Activated CD4-positive, alpha-beta T cell treated with anti-CD3 and anti-CD28 coated beads, Interleukin-2, Interleukin-6, amounts not matched to agents 100 ng/mL and 50 ng/mL, durations not matched to agents 16 hours and 8 hours (primary cell): ENCODE measurements around the gene NDRG2.
"Not testable (repeated sequence)": the region's sequence is repeated elsewhere in the genome, so short reads cannot be mapped to it uniquely, and the experiment has no call there.

Source experiments
- DNase-seq: peaks from one replicate; pipeline ENCODE4 v3.0.0-alpha.2; 2020

Gene NDRG2

GRCh38 chr14:21055432-21056117 lies 30.7 kb upstream of the NDRG2 start:
- DNase-seq = no peak

DNA sequence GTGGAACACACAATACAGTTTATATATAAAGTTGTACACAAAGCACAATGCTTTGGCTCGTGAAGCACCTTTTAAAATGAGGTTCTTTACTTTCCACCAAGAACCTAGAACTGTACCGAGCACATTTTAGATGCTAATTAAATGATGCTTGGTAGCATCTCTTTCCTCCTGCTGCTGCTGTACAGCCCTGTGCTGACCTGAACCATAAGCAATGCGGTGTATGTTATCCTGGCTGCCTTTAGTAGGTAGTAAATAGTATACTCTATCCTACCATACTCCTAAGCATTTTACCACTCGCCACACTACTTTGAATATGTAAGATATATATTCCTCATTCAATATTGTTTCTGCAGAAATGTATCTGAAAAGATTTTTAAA lies 29.9 kb upstream of the NDRG2 start:
- no peak for DNase-seq

- DNase-seq = no peak
These were observed 29.4 kb upstream of the NDRG2 start for GRCh38 chr14:21054123-21054767.

DNA sequence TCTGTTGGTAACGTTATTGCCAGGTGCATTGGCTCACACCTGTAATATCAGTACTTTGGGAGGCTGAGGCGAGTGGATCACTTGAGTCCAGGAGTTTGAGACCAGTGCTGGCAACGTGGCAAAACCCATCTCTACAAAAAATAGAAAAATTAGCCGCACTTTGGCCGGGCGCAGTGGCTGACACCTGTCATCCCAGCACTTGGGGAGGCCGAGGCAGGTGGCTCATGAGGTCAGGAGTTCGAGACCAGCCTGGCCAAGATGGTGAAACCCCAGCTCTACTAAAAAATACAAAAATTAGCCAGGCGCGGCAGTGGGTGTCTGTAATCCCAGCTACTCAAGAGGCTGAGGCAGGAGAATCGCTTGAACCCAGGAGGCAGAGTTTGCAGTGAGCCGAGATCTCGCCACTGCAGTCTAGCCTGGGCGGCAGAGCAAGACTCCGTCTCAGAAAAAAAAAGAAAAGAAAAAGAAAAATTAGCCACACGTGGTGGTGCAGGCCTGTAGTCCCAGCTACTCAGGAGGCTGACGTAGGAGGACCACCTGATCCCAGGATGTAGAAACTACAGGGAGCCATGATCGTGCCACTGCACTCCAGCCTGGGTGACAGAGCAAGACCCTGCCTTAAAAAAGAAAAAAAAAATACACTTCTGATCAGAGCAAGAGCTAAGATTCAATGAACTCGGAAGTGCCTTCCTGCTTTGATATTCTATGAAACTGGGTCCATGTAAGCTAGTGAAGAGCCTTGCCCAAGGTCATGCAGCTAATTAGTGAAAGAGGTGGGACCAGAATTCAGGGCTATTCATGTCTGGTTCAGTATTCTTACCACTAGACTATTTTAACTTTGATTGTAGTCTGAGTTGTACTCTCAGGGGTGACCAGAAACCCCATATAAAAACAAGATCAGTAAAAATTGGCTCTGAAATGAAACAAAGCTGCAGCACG lies 28.6 kb upstream of the NDRG2 start:
- no peak for DNase-seq

DNA sequence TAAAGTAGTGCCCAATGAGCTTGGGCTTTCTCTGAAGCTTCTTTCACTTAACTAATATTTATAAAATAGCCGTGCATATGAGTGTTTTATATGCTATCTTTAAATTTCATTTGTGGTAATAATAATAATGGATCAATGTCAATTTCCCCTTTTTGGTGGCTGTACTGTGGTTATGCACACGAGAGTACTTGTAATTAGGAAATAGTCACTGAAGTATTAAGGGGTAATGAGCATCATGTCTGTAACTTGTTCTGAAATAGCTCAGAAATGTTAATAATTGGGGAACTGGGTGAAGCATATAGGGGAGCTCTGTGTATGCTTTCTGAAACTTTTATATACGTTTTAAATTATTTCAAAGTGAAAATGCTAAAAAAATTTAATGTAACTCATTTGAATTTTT lies 25.7 kb upstream of the NDRG2 start:
- no peak for DNase-seq

DNA sequence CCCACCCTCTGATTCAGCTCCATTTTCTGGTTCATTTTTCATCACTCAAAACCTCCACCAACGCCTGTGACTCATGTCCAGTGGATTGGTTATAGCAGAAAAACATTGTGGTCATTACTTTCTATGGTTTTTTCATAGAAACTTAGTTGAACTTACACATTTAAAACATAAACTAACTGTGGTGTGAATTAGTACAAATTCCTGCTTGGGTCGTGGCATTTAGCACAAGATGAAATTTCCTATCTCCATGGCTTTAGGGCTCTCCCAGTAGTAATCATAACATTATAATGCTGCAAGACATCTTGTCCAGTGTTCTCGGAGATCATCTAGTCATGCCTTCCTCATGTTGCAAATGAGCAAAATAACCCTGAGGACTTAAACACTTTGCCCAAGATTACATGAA lies 24.4 kb upstream of the NDRG2 start:
- no peak for DNase-seq

GRCh38 chr14:21048638-21049037 lies 23.8 kb upstream of the NDRG2 start:
- no peak for DNase-seq

DNA sequence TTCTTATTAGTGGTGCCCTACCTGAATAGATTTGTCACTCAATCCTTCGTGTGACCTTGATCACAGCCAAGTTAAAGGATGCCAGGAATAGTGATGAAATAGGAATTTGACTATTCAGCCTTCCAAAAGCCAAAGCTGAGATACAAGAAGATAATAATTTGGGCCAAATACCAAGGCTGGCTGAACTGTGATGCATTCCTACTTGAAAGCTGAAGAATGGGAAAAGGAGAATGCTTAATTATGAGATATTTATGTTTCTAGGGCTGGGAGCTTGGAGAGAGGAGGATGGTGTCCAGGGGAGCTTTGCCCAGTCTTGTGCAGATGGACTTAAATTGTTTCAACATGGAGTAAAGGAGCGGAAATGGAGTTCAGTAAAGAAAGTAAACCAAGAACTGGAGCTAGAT lies 22.5 kb upstream of the NDRG2 start:
- no peak for DNase-seq

- DNase-seq = no peak
These were observed 19.2 kb upstream of the NDRG2 start for GRCh38 chr14:21043974-21044618.

DNA sequence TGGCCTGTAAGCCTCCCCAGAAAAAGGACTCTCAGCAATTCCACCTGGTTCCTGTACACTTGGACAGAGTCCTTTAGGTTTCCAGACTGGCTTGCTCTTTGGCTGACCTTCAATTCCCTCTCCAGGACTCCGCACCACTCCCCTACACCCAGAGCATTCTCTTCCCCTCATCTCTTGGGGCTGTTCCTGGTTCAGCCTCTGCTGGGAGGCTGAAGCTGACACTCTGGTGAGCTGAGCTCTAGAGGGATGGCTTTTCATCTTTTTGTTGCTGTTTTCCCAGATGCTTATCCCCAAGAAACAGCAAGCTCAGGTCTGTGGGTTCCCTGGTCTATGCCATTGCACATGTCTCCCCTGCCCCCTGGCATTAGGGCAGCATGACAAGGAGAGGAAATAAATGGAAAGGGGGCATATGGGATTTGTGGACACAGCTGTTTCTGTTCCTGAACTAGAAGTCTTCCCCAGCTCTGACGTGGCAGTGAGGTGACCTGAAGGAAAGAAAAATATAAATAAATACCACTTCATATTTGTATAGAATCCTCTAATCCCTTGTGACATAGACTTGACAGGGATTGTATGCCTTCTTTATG lies 18.6 kb upstream of the NDRG2 start:
- no peak for DNase-seq

DNA sequence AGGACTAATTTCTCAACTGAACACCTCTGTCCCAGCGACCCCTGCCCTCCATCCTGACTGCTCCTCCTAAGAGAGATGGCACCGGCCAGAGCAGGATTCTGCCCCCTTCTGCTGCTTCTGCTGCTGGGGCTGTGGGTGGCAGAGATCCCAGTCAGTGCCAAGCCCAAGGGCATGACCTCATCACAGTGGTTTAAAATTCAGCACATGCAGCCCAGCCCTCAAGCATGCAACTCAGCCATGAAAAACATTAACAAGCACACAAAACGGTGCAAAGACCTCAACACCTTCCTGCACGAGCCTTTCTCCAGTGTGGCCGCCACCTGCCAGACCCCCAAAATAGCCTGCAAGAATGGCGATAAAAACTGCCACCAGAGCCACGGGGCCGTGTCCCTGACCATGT lies 18.1 kb upstream of the NDRG2 start:
- DNase-seq = no peak

- no peak for DNase-seq
These were observed 17.0 kb upstream of the NDRG2 start, which contains the start of gene RNASE7 for GRCh38 chr14:21041676-21042433. Gene RNASE7 (plus strand): TSS chr14:21042362. CDS start chr14:21042993, 631 bp downstream.

- not testable (repeated sequence) for DNase-seq
These were observed 16.1 kb upstream of the NDRG2 start for GRCh38 chr14:21040941-21041340.

GRCh38 chr14:21040370-21040925 lies 15.6 kb upstream of the NDRG2 start:
- no peak for DNase-seq

- DNase-seq = peak; percentile 30
These were observed 14.9 kb upstream of the NDRG2 start for GRCh38 chr14:21039585-21040369.

DNA sequence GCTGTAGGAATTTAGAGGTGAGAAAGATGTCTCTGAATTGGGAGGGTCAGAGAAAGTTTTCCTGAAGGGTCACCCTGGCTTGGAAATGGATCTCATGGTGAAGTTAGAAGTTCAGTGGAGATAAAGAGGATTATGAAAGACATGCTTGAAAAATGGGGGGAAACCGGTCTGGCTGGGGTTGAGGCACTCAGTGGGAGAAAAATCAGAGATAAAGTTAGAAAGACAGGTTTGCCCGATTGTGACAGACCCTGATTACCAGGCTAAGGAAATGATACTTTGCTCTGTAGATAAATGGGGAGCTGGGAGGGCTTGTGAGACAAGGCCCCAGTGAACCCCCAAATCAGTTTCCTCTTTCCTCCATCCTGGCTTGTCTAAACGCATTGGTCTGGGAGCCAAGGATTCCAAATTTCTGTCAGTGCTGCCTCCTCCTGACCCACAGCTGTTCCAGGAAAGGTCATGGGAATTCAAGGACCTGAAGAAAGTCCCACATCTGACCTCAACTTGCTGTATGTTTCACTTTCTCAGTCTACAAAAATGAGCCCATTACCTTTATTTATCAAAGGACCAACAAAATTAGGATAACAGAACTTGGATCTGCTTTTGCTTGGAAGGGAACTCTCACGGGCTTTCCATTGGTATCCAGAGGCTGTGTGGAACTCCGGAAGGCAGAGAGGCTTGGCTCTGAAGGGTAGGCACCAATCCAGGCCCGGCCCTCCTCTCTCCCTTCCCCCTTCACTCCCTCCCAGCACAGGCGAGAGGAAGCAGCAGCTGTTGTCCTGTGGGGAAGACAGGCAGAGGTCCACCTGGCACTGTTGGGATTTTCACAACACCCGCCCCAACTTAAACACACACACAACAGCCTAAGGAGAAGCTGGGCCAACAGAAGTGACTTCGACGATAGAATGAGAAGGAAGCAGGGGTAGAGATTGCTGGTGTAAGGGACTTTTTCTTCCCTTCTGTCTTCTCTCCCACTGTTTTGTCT lies 13.9 kb upstream of the NDRG2 start:
- DNase-seq = no peak

DNA sequence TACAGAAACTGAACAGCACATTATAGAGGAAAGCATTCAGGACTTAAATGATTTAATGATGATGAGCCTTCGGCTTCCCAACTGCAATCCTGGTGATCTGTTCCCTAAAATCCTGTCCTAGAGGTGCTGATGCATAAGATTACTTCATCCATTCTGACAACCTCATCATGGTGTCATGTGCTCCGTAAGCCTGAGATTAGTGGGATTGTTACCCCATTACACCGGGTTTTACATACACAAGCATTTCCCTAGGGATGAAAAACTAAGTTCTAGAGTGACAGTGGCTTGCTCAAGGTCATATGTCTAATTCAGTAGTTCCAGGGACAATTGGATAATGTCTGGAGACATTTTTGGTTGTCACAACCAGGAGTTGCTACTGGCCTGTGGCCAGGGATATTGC lies 12.3 kb upstream of the NDRG2 start:
- no peak for DNase-seq

GRCh38 chr14:21036751-21037150 lies 11.9 kb upstream of the NDRG2 start:
- DNase-seq = no peak

GRCh38 chr14:21034707-21035106 lies 9.8 kb upstream of the NDRG2 start, which contains the start of gene RNASE13:
Gene RNASE13 (minus strand): TSS chr14:21034807. CDS start chr14:21034288, 519 bp downstream.
- DNase-seq = no peak
